Measurements from ENCODE around the gene SAMHD1.

The SAMHD1 gene

GRCh38 chr20:36871640-36872570 lies 79.6 kb downstream of the SAMHD1 start:
- Histone ChIP-seq H3K36me3 (ENCODE audit: control insufficient read depth in 2 of 2, insufficient read depth in 2 of 2, low read length in 2 of 2) (no peaks in the 10 kb centered on the region), H3K27me3 (ENCODE audit: control insufficient read depth in 1 of 2, insufficient read depth in 2 of 2, low read length in 2 of 2) (no peaks in the 10 kb centered on the region), H3K9ac (ENCODE audit: low read length in 2 of 2) (no peak overlapping the region), H3K27ac (ENCODE audit: low read length) (no peak overlapping the region), H3K4me3 (ENCODE audit: low read length in 2 of 2) (no peak overlapping the region), H3K4me1 (ENCODE audit: control insufficient read depth, insufficient read depth, low read length) (peaks cover 1% of the 10 kb centered on the region), H3K9me3 (ENCODE audit: control insufficient read depth in 2 of 2, low read length in 2 of 2) (no peaks in the 10 kb centered on the region)

GRCh38 chr20:36866681-36867495 lies 84.6 kb downstream of the SAMHD1 start:
- no peak overlapping the region for H3K27ac ChIP-seq (ENCODE audit: low read length)
- H3K4me3 ChIP-seq (ENCODE audit: low read length in 2 of 2), result no peak overlapping the region
- no peaks in the 10 kb centered on the region for H3K27me3 ChIP-seq (ENCODE audit: control insufficient read depth in 1 of 2, insufficient read depth in 2 of 2, low read length in 2 of 2)
- H3K4me1 ChIP-seq (ENCODE audit: control insufficient read depth, insufficient read depth, low read length), result peaks cover 14% of the 10 kb centered on the region
- H3K36me3 ChIP-seq (ENCODE audit: control insufficient read depth in 2 of 2, insufficient read depth in 2 of 2, low read length in 2 of 2), result no peaks in the 10 kb centered on the region
- no peak overlapping the region for H3K9ac ChIP-seq (ENCODE audit: low read length in 2 of 2)
- H3K9me3 ChIP-seq (ENCODE audit: control insufficient read depth in 2 of 2, low read length in 2 of 2), result no peaks in the 10 kb centered on the region

- no peak overlapping the region for H3K27ac ChIP-seq (ENCODE audit: low read length)
- no peaks in the 10 kb centered on the region for H3K27me3 ChIP-seq (ENCODE audit: control insufficient read depth in 1 of 2, insufficient read depth in 2 of 2, low read length in 2 of 2)
- H3K9me3 ChIP-seq (ENCODE audit: control insufficient read depth in 2 of 2, low read length in 2 of 2), result no peaks in the 10 kb centered on the region
- no peak overlapping the region for H3K9ac ChIP-seq (ENCODE audit: low read length in 2 of 2)
- H3K4me1 ChIP-seq (ENCODE audit: control insufficient read depth, insufficient read depth, low read length), result peaks cover 21% of the 10 kb centered on the region
- no peak overlapping the region for H3K4me3 ChIP-seq (ENCODE audit: low read length in 2 of 2)
- H3K36me3 ChIP-seq (ENCODE audit: control insufficient read depth in 2 of 2, insufficient read depth in 2 of 2, low read length in 2 of 2), result no peaks in the 10 kb centered on the region
Observed at GRCh38 chr20:36866164-36866563, 85.3 kb downstream of the SAMHD1 start.

- no peak overlapping the region for H3K4me3 ChIP-seq (ENCODE audit: low read length in 2 of 2)
- H3K27me3 ChIP-seq (ENCODE audit: control insufficient read depth in 1 of 2, insufficient read depth in 2 of 2, low read length in 2 of 2), result no peaks in the 10 kb centered on the region
- H3K4me1 ChIP-seq (ENCODE audit: control insufficient read depth, insufficient read depth, low read length), result peaks cover 24% of the 10 kb centered on the region
- no peak overlapping the region for H3K27ac ChIP-seq (ENCODE audit: low read length)
- no peaks in the 10 kb centered on the region for H3K9me3 ChIP-seq (ENCODE audit: control insufficient read depth in 2 of 2, low read length in 2 of 2)
- no peaks in the 10 kb centered on the region for H3K36me3 ChIP-seq (ENCODE audit: control insufficient read depth in 2 of 2, insufficient read depth in 2 of 2, low read length in 2 of 2)
- H3K9ac ChIP-seq (ENCODE audit: low read length in 2 of 2), result no peak overlapping the region
Observed at GRCh38 chr20:36865861-36866149, 85.7 kb downstream of the SAMHD1 start.

GRCh38 chr20:36865076-36865860 lies 86.2 kb downstream of the SAMHD1 start:
- H3K4me3 ChIP-seq (ENCODE audit: low read length in 2 of 2), result no peak overlapping the region
- H3K4me1 ChIP-seq (ENCODE audit: control insufficient read depth, insufficient read depth, low read length), result peaks cover 30% of the 10 kb centered on the region
- no peaks in the 10 kb centered on the region for H3K9me3 ChIP-seq (ENCODE audit: control insufficient read depth in 2 of 2, low read length in 2 of 2)
- no peaks in the 10 kb centered on the region for H3K27me3 ChIP-seq (ENCODE audit: control insufficient read depth in 1 of 2, insufficient read depth in 2 of 2, low read length in 2 of 2)
- H3K36me3 ChIP-seq (ENCODE audit: control insufficient read depth in 2 of 2, insufficient read depth in 2 of 2, low read length in 2 of 2), result no peaks in the 10 kb centered on the region
- H3K9ac ChIP-seq (ENCODE audit: low read length in 2 of 2), result no peak overlapping the region
- H3K27ac ChIP-seq (ENCODE audit: low read length), result no peak overlapping the region

GRCh38 chr20:36862857-36863668 lies 88.4 kb downstream of the SAMHD1 start:
- peak overlapping the region in 1 of 2 donors; percentile 53 for H3K9ac ChIP-seq (ENCODE audit: low read length in 2 of 2)
- H3K9me3 ChIP-seq (ENCODE audit: control insufficient read depth in 2 of 2, low read length in 2 of 2), result no peaks in the 10 kb centered on the region
- H3K27me3 ChIP-seq (ENCODE audit: control insufficient read depth in 1 of 2, insufficient read depth in 2 of 2, low read length in 2 of 2), result no peaks in the 10 kb centered on the region
- peak overlapping the region; percentile 94 for H3K27ac ChIP-seq (ENCODE audit: low read length)
- peak overlapping the region; percentile 35 to 77 for H3K4me3 ChIP-seq (ENCODE audit: low read length in 2 of 2)
- H3K36me3 ChIP-seq (ENCODE audit: control insufficient read depth in 2 of 2, insufficient read depth in 2 of 2, low read length in 2 of 2), result no peaks in the 10 kb centered on the region
- H3K4me1 ChIP-seq (ENCODE audit: control insufficient read depth, insufficient read depth, low read length), result peaks cover 44% of the 10 kb centered on the region

- Histone ChIP-seq H3K4me1 (ENCODE audit: control insufficient read depth, insufficient read depth, low read length) (peaks cover 52% of the 10 kb centered on the region), H3K36me3 (ENCODE audit: control insufficient read depth in 2 of 2, insufficient read depth in 2 of 2, low read length in 2 of 2) (no peaks in the 10 kb centered on the region), H3K4me3 (ENCODE audit: low read length in 2 of 2) (peak overlapping the region; percentile 50 to 77), H3K9ac (ENCODE audit: low read length in 2 of 2) (peak overlapping the region; percentile 51 to 80), H3K9me3 (ENCODE audit: control insufficient read depth in 2 of 2, low read length in 2 of 2) (no peaks in the 10 kb centered on the region), H3K27ac (ENCODE audit: low read length) (peak overlapping the region; percentile 94), H3K27me3 (ENCODE audit: control insufficient read depth in 1 of 2, insufficient read depth in 2 of 2, low read length in 2 of 2) (no peaks in the 10 kb centered on the region)
Observed at GRCh38 chr20:36861875-36862801, 89.4 kb downstream of the SAMHD1 start.

- Histone ChIP-seq H3K9me3 (ENCODE audit: control insufficient read depth in 2 of 2, low read length in 2 of 2) (no peaks in the 10 kb centered on the region), H3K4me1 (ENCODE audit: control insufficient read depth, insufficient read depth, low read length) (peaks cover 55% of the 10 kb centered on the region), H3K4me3 (ENCODE audit: low read length in 2 of 2) (peak overlapping the region; percentile 50 to 77), H3K27ac (ENCODE audit: low read length) (peak overlapping the region; percentile 94), H3K36me3 (ENCODE audit: control insufficient read depth in 2 of 2, insufficient read depth in 2 of 2, low read length in 2 of 2) (no peaks in the 10 kb centered on the region), H3K9ac (ENCODE audit: low read length in 2 of 2) (peak overlapping the region; percentile 51 to 80), H3K27me3 (ENCODE audit: control insufficient read depth in 1 of 2, insufficient read depth in 2 of 2, low read length in 2 of 2) (no peaks in the 10 kb centered on the region)
Observed at GRCh38 chr20:36861625-36861874, 90.0 kb downstream of the SAMHD1 start.

- Histone ChIP-seq H3K27me3 (ENCODE audit: control insufficient read depth in 1 of 2, insufficient read depth in 2 of 2, low read length in 2 of 2) (no peaks in the 10 kb centered on the region), H3K9me3 (ENCODE audit: control insufficient read depth in 2 of 2, low read length in 2 of 2) (no peaks in the 10 kb centered on the region), H3K4me1 (ENCODE audit: control insufficient read depth, insufficient read depth, low read length) (peaks cover 60% of the 10 kb centered on the region), H3K27ac (ENCODE audit: low read length) (peak overlapping the region; percentile 94), H3K4me3 (ENCODE audit: low read length in 2 of 2) (peak overlapping the region; percentile 50 to 77), H3K36me3 (ENCODE audit: control insufficient read depth in 2 of 2, insufficient read depth in 2 of 2, low read length in 2 of 2) (no peaks in the 10 kb centered on the region), H3K9ac (ENCODE audit: low read length in 2 of 2) (peak overlapping the region; percentile 51 to 80)
Observed at GRCh38 chr20:36860811-36861624, 90.5 kb downstream of the SAMHD1 start.
